H1 (cell line): ENCODE data around the gene SLC17A8. TPM values are rescaled to one million over a fixed set of nuclear protein-coding genes. Genes with fewer than 3 reads are reported as not detected.

ENCODE experiments used
- CTCF ChIA-PET: fragments of 300-600 bp; sonication (Branson Sonifier 250); formaldehyde crosslinking; loops from one replicate; lab custom pipeline; 2021; ENCODE audit not compliant: partially characterized antibody; lab: Charles Lee
- POLR2A ChIA-PET: fragments of 300-600 bp; sonication (Branson Sonifier 250); formaldehyde crosslinking; loops from one replicate; lab custom pipeline; 2021; ENCODE audit warnings: inconsistent platforms; ENCODE audit not compliant: partially characterized antibody; lab: Charles Lee
- DNase-seq, 2 experiments: peaks; one replicate each; pipeline versions ENCODE4 v3.0.0 to v3.0.0-alpha.2; 2010 to 2022; ENCODE audit warnings: low spot score in 2 of 2, low read depth in 1 of 2, mixed read lengths in 1 of 2
- FAIRE-seq: peaks from 2 replicates; lab custom pipeline; 2011; peaks lifted over from hg19 to GRCh38; lab: Jason Lieb, UNC
- H2AFZ ChIP-seq: 2 replicates; pipeline ENCODE4 v1.8.1; 2012; ENCODE audit warnings: low read length, inconsistent platforms
- H2AK5ac ChIP-seq: 2 replicates; pipeline ENCODE4 v1.6.1; 2013; ENCODE audit warnings: low read depth, low read length
- H2BK120ac ChIP-seq: replicated peaks from 2 replicates; pipeline ENCODE3; 2013; ENCODE audit warnings: low read depth, low read length, inconsistent platforms
- H2BK12ac ChIP-seq: 2 replicates; pipeline ENCODE4 v1.6.1; 2013; ENCODE audit warnings: low read depth, low read length
- H2BK15ac ChIP-seq: 2 replicates; pipeline ENCODE4 v1.6.1; 2013; ENCODE audit warnings: low read length
- H2BK20ac ChIP-seq: 2 replicates; pipeline ENCODE4 v1.6.1; 2013; ENCODE audit warnings: low read length
- H2BK5ac ChIP-seq: 2 replicates; pipeline ENCODE4 v1.6.1; 2013; ENCODE audit warnings: low read depth, low read length
- H3K14ac ChIP-seq: 2 replicates; pipeline ENCODE4 v1.6.1; 2013; ENCODE audit warnings: inconsistent platforms; ENCODE audit not compliant: insufficient read length
- H3K18ac ChIP-seq: 2 replicates; pipeline ENCODE4 v1.6.1; 2013; ENCODE audit warnings: low read length; ENCODE audit errors: extremely low read depth
- H3K23ac ChIP-seq: 2 replicates; pipeline ENCODE4 v1.6.1; 2013; ENCODE audit warnings: inconsistent platforms; ENCODE audit not compliant: insufficient read length
- H3K23me2 ChIP-seq: 2 replicates; pipeline ENCODE4 v1.6.1; 2013; ENCODE audit warnings: low read depth, low read length
- H3K27ac ChIP-seq: 2 replicates; pipeline ENCODE4 v1.6.1; 2011; ENCODE audit warnings: low read depth, low read length, inconsistent platforms
- H3K27me3 ChIP-seq, 4 experiments: replicated peaks in 1 of 4; 1 replicate in 1 of 4; 2 replicates in 3 of 4; pipeline versions ENCODE4 v1.6.1 to v1.8.1; 2011 to 2013; ENCODE audit warnings: low read length in 3 of 4, mild to moderate bottlenecking in 3 of 4, inconsistent platforms in 2 of 4, mixed read lengths in 2 of 4, moderate library complexity in 1 of 4; ENCODE audit not compliant: control insufficient read depth in 3 of 4, insufficient read depth in 3 of 4; ENCODE audit errors: extremely low read depth in 1 of 4
- H3K36me3 ChIP-seq, 4 experiments: 2 replicates each; pipeline versions ENCODE4 v1.6.1 to v1.8.1; 2011 to 2013; ENCODE audit warnings: mild to moderate bottlenecking in 4 of 4, low read length in 3 of 4, moderate library complexity in 2 of 4, control low read depth in 1 of 4, inconsistent platforms in 1 of 4; ENCODE audit not compliant: insufficient read depth in 4 of 4, control insufficient read depth in 2 of 4
- H3K4ac ChIP-seq: replicated peaks from 2 replicates; pipeline ENCODE3; 2013; ENCODE audit warnings: low read length, low read depth, mixed read lengths, inconsistent platforms; ENCODE audit not compliant: insufficient read length
- H3K4me1 ChIP-seq, 4 experiments: replicated peaks in 1 of 4; 1 replicate in 1 of 4; 2 replicates in 3 of 4; pipeline versions ENCODE4 v1.6.1 to v1.8.1; 2011 to 2013; ENCODE audit warnings: low read length in 3 of 4, inconsistent platforms in 2 of 4, mixed read lengths in 1 of 4; ENCODE audit not compliant: insufficient read depth in 4 of 4, control insufficient read depth in 3 of 4
- H3K4me2 ChIP-seq, 2 experiments: 2 replicates each; pipeline versions ENCODE4 v1.6.1 to v1.8.1; 2011 to 2013; ENCODE audit warnings: low read depth in 2 of 2, low read length in 2 of 2, control low read depth in 1 of 2, inconsistent platforms in 1 of 2, mild to moderate bottlenecking in 1 of 2; ENCODE audit not compliant: insufficient read depth in 1 of 2
- H3K4me3 ChIP-seq, 4 experiments: fragments of 200-600, 300-600 bp in 1 of 4; sonication (generic), shearing (Covaris generic), sonication (Bioruptor Twin) in 1 of 4; 2 replicates each; pipeline versions ENCODE4 v1.5.1 to v1.8.1; 2011 to 2016; ENCODE audit warnings: low read length in 4 of 4, low read depth in 3 of 4, control low read depth in 2 of 4, inconsistent platforms in 2 of 4, mild to moderate bottlenecking in 2 of 4, mixed read lengths in 1 of 4, moderate library complexity in 1 of 4; ENCODE audit not compliant: insufficient read depth in 2 of 4; ENCODE audit errors: extremely low read depth in 1 of 4
- H3K56ac ChIP-seq: replicated peaks from 2 replicates; pipeline ENCODE3; 2013; ENCODE audit warnings: low read depth, mild to moderate bottlenecking, mixed read lengths, low read length, inconsistent platforms; ENCODE audit not compliant: insufficient read length
- H3K79me1 ChIP-seq: 2 replicates; pipeline ENCODE4 v1.6.1; 2013; ENCODE audit warnings: low read depth, low read length, control low read depth
- H3K79me2 ChIP-seq, 2 experiments: 2 replicates each; pipeline versions ENCODE4 v1.6.1 to v1.8.1; 2012 to 2013; ENCODE audit warnings: low read length in 2 of 2, mild to moderate bottlenecking in 2 of 2, inconsistent platforms in 1 of 2; ENCODE audit not compliant: insufficient read depth in 2 of 2, control insufficient read depth in 1 of 2
- H3K9ac ChIP-seq, 4 experiments: replicated peaks in 1 of 4; 1 replicate in 1 of 4; 2 replicates in 3 of 4; pipeline versions ENCODE4 v1.6.1 to v1.8.1; 2011 to 2013; ENCODE audit warnings: low read depth in 3 of 4, low read length in 3 of 4, control low read depth in 2 of 4, mild to moderate bottlenecking in 2 of 4, moderate library complexity in 2 of 4, inconsistent platforms in 1 of 4; ENCODE audit errors: extremely low read depth in 1 of 4
- H3K9me3 ChIP-seq, 2 experiments: 2 replicates each; pipeline versions ENCODE4 v1.6.1 to v1.8.1; 2012 to 2013; ENCODE audit warnings: mild to moderate bottlenecking in 2 of 2, moderate library complexity in 2 of 2, control low read depth in 1 of 2, inconsistent platforms in 1 of 2, low read depth in 1 of 2, low read length in 1 of 2, mixed read lengths in 1 of 2; ENCODE audit not compliant: insufficient read depth in 2 of 2
- H4K20me1 ChIP-seq, 2 experiments: replicated peaks in 1 of 2; 2 replicates each; pipeline versions ENCODE3 to v1.8.1; 2011 to 2013; ENCODE audit warnings: inconsistent platforms in 2 of 2, low read length in 2 of 2, mild to moderate bottlenecking in 1 of 2; ENCODE audit not compliant: insufficient read depth in 2 of 2, control insufficient read depth in 1 of 2
- H4K5ac ChIP-seq: 2 replicates; pipeline ENCODE4 v1.6.1; 2013; ENCODE audit warnings: low read length, low read depth, mixed read lengths, inconsistent platforms; ENCODE audit not compliant: insufficient read length
- H4K8ac ChIP-seq: 2 replicates; pipeline ENCODE4 v1.8.0; 2013; ENCODE audit warnings: mild to moderate bottlenecking, moderate library complexity, low read length, inconsistent platforms; ENCODE audit not compliant: insufficient read depth; ENCODE audit errors: extremely low read depth
- H4K91ac ChIP-seq: replicated peaks from 2 replicates; pipeline ENCODE3; 2013; ENCODE audit warnings: low read length, mixed read lengths, inconsistent platforms; ENCODE audit not compliant: insufficient read length
- KDM5A ChIP-seq: fragments of 200-600 bp; IDR thresholded peaks from 2 replicates; pipeline ENCODE4 v1.7.1; 2012; ENCODE audit warnings: mild to moderate bottlenecking, low read length, inconsistent platforms, mixed read lengths
- NANOG ChIP-seq: IDR thresholded peaks from 2 replicates; pipeline ENCODE4 v1.6.1; 2011; ENCODE audit warnings: low read length, low read depth, mild to moderate bottlenecking, inconsistent platforms; ENCODE audit not compliant: insufficient read depth, poor library complexity, severe bottlenecking
- NRF1 ChIP-seq: IDR thresholded peaks from 2 replicates; pipeline ENCODE4 v1.6.1; 2011; ENCODE audit warnings: mild to moderate bottlenecking, low read depth, low read length, improper control_type of control experiment
- PHF8 ChIP-seq: fragments of 200-600 bp; sonication (generic); conservative IDR thresholded peaks from 2 replicates; pipeline ENCODE4 v1.7.1; 2012; ENCODE audit warnings: low read depth, mild to moderate bottlenecking, inconsistent platforms, low read length, moderate library complexity
- RAD21 ChIP-seq, 2 experiments: IDR thresholded peaks in 1 of 2; conservative IDR thresholded peaks in 1 of 2; 2 replicates each; pipeline ENCODE4 v1.6.1; 2011; ENCODE audit warnings: low read depth in 2 of 2, low read length in 2 of 2, improper control_type of control experiment in 1 of 2, inconsistent platforms in 1 of 2, mild to moderate bottlenecking in 1 of 2, moderate library complexity in 1 of 2
- RNF2 ChIP-seq: fragments of 200-900, 300-1000 bp; sonication (generic); IDR thresholded peaks from 2 replicates; pipeline ENCODE4 v1.7.1; 2016; ENCODE audit warnings: borderline replicate concordance, low read depth, mild to moderate bottlenecking, antibody characterized with exemption, low read length; ENCODE audit not compliant: poor library complexity, severe bottlenecking; ENCODE audit errors: missing control alignments
- SP2 ChIP-seq: IDR thresholded peaks from 2 replicates; pipeline ENCODE4 v1.6.1; 2012; ENCODE audit warnings: mild to moderate bottlenecking, low read length, inconsistent platforms
- SP4 ChIP-seq: IDR thresholded peaks from 2 replicates; pipeline ENCODE4 v1.6.1; 2012; ENCODE audit warnings: low read length, inconsistent platforms
- YY1 ChIP-seq: IDR thresholded peaks from 2 replicates; pipeline ENCODE4 v1.6.1; 2011; ENCODE audit warnings: low read depth, mild to moderate bottlenecking, low read length
- ZNF274 ChIP-seq: IDR thresholded peaks from 2 replicates; pipeline ENCODE4 v1.7.0; 2012; ENCODE audit warnings: low read length, borderline replicate concordance; ENCODE audit errors: extremely low read depth
- WGBS, 2 experiments: shearing (Covaris generic) in 1 of 2; methylation state at CpG; one replicate each; pipeline versions ENCODE4 v1.1.6 to v1.1.7; 2013 to 2015; ENCODE audit warnings: low lambda C conversion rate in 2 of 2, mixed read lengths in 2 of 2, inconsistent platforms in 1 of 2, low coverage in 1 of 2, missing lambda C conversion rate in 1 of 2; ENCODE audit not compliant: insufficient replicate concordance in 2 of 2, insufficient coverage in 1 of 2, insufficient read length in 1 of 2; ENCODE audit errors: extremely low coverage in 1 of 2, missing lambda C conversion rate in 1 of 2; 5-methylcytosine and 5-hydroxymethylcytosine counted together
- polyA plus RNA-seq, 7 experiments: library from polyadenylated mRNA; depleted of rRNA in 3 of 7; stranded (reverse) in 5 of 7; unstranded in 2 of 7; fragments of >200 nt in 5 of 7; fragments of 200-250 nt in 2 of 7; gene quantifications; 1 replicate in 5 of 7; 2 replicates in 1 of 7; 4 replicates in 1 of 7; pipeline versions ENCODE4 v1.2.1 to v1.2.3, GENCODE V29; 2011 to 2013; ENCODE audit warnings: missing spikeins in 2 of 7, mixed read lengths in 2 of 7
- total RNA-seq: library from RNA; stranded (reverse); fragmentation: NEBNext Ultra II Directional; extraction: Animal tissue kit (Norgen Biotek cat#: 25700); gene quantifications from 2 replicates; pipeline ENCODE4 v1.2.1, GENCODE V29; 2021
- TF ChIP-seq, protein P1 (sequence below): IDR thresholded peaks from 2 replicates; pipeline ENCODE4 v1.6.1; 2012; ENCODE audit warnings: inconsistent platforms

SLC17A8 gene
- total and polyA plus RNA-seq, 2 of the 8 experiments (the other 6 are each of a cell fraction or from before 2014, with no cell fraction given): 0.14 to 0.30 TPM

DNA sequence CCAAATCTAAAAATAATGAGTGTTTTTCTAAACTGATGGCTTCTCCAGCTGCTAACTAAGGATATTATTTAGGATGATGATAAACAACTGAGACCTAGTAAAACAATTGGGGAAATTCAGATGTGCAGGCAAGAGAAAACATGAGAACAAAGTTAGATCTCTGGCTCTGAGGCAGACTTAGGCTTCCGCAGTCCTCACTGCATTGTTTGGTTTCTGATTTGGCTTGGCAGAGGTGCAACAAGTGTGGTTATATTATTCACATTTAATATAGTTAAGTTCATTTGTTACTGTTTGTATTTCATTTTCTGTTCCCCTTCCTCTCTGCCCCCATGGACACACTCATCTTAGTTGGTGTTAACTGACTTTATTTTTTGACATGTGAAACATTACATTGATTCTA is 86.6 kb downstream of the SLC17A8 start:
- Histone ChIP-seq H3K56ac (no peak overlapping the region), H2AFZ (no peak overlapping the region), H2BK12ac (no peak overlapping the region), H4K91ac (no peak overlapping the region), H3K4me1 (peaks cover 0 to 6% (median 0%) of the 10 kb centered on the region in 4 experiments; a peak in 2 of 7 replicates), H2BK15ac (no peak overlapping the region), H3K9me3 (no peaks in the 10 kb centered on the region), H3K36me3 (no peaks in the 10 kb centered on the region), H3K9ac (no peak overlapping the region), H3K18ac (no peak overlapping the region), H3K79me1 (no peaks in the 10 kb centered on the region), H3K79me2 (no peaks in the 10 kb centered on the region), H3K14ac (no peak overlapping the region), H2BK120ac (no peak overlapping the region), H3K27me3 (no peaks in the 10 kb centered on the region), H2BK5ac (no peak overlapping the region), H2AK5ac (no peak overlapping the region), H3K4me2 (no peak overlapping the region), H2BK20ac (no peak overlapping the region), H3K23ac (no peak overlapping the region), H3K4ac (no peak overlapping the region), H4K8ac (no peak overlapping the region), H4K5ac (no peak overlapping the region), H3K4me3 (no peak overlapping the region), H4K20me1 (no peaks in the 10 kb centered on the region), H3K23me2 (no peaks in the 10 kb centered on the region; the same call in 1 of the 2 replicates), H3K27ac (no peak overlapping the region)
- FAIRE-seq (no peak), DNase-seq (no peak)
- ChIA-PET CTCF (no interaction called here), POLR2A (no interaction called here)
- 93% methylated on average over 1 of the region's 1 CpG; no CpG with 5 or more reads in 1 of the 2 experiments for WGBS, 2 experiments
- TF ChIP-seq YY1: no peak
- no peak for TF ChIP-seq SP2
- TF ChIP-seq, protein P1, sequence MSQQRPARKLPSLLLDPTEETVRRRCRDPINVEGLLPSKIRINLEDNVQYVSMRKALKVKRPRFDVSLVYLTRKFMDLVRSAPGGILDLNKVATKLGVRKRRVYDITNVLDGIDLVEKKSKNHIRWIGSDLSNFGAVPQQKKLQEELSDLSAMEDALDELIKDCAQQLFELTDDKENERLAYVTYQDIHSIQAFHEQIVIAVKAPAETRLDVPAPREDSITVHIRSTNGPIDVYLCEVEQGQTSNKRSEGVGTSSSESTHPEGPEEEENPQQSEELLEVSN: no peak
- TF ChIP-seq NRF1: no peak
- TF ChIP-seq NANOG: no peak
- no peak for TF ChIP-seq PHF8
- no peak for TF ChIP-seq ZNF274
- TF ChIP-seq RNF2: no peak
- no peak for TF ChIP-seq SP4
- no peak for TF ChIP-seq KDM5A
- no peak for TF ChIP-seq RAD21 (IDR thresholded peaks at IDR 0.05 in 1 of 2, conservative IDR thresholded peaks at IDR 0.05 in 1 of 2; ENCODE audit: low read depth in 2 of 2, low read length in 2 of 2)
